ELR (cell line): ENCODE results near the gene OPCML.

Experiments used
- DNase-seq: peaks from one replicate; pipeline ENCODE4 v3.0.0-alpha.2; 2015; ENCODE audit warnings: low read depth

Gene OPCML

DNA sequence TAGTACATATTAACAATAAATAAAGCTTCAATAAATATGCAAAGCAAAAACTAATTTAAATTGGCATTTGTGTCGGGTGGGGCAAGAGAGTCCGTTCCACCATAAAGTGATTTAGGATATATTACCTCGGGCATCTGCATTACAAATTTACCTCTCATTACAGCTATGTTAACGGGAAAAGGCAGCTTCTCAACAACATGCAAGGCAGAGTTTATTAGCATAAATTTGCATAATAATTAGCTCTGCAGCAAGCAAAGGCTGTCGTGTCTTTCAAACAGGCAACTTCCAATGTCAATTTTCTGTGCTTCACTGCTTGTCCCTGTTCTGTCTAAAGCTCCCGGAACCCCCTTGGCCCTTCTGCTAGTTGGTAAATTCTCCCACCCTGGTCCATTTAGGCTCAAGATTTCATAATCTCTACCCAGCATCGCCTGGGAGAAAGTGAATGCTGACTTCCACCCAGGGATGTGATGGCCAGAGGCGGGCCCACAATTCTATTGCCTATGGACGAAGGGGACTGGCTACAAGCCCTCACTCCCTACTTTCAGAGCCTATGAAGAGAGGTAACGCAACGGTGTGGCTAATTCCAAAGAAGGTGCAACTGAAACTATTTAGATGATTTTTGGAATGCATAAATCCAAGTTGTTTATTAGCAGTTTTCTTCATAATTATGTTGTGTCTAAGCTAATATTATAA, 462.1 kb downstream of the OPCML start:
- DNase-seq: no peak

DNA sequence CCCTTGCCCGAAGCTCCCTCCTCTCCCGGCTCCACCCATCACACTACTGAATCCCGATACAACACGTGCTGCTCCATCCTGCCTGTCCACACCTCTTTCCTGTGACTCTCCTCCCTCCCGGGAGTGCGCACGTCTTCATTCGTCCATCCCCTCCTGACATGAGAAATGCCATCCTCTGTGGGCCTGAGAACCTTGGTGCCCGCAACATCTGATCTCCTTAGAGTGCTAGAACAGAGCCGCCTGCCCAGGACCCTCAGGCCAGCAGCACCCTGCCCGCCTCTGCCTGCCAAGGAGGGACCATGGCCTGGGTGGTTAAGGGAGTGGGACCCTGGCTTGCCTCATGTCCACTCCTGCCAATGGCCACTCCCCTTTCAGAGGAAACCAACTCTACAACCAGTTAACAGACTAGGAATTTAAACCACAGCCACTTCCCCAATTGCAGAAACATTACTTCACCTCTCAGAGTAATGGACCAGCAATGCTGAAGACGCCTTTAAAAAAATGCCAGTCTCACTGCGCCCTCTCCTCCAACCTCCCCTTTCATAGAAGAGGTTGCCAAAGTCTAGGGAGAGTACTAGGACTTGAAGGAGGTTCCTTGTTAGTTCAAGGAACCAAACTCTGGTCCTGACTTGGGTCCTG, 466.3 kb downstream of the OPCML start:
- peak; percentile 31 for DNase-seq

GRCh38 chr11:133064961-133065360, 467.3 kb downstream of the OPCML start:
- no peak for DNase-seq

- DNase-seq: peak; percentile 67
Measured at GRCh38 chr11:133064152-133064877, 468.0 kb downstream of the OPCML start.

GRCh38 chr11:133058501-133058900, 473.8 kb downstream of the OPCML start:
- no peak for DNase-seq

GRCh38 chr11:133053124-133053776, 479.1 kb downstream of the OPCML start:
- no peak for DNase-seq

GRCh38 chr11:133052537-133052936, 479.8 kb downstream of the OPCML start:
- no peak for DNase-seq

- DNase-seq: no peak
Measured at GRCh38 chr11:133049244-133050019, 482.9 kb downstream of the OPCML start.

- no peak for DNase-seq
Measured at GRCh38 chr11:133048270-133048669, 484.0 kb downstream of the OPCML start.

DNA sequence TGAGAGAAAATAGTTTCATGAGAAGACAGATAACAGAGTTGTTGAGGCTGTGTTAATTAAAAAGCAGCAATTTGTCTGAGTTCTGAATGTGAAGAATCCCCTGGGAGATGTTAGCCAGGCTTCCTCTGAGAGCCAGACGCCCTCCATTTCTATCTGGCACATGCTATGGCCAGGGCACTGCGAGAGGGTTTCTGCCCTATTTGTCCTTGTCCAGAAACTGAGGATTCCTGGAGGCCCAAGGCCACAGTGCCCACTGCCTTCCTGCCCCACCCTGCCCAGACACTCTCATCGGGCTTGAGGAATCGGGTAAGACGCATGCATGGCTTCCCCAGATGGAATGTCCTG, 484.6 kb downstream of the OPCML start:
- no peak for DNase-seq

- DNase-seq: no peak
Measured at GRCh38 chr11:133047036-133047770, 485.1 kb downstream of the OPCML start.

DNA sequence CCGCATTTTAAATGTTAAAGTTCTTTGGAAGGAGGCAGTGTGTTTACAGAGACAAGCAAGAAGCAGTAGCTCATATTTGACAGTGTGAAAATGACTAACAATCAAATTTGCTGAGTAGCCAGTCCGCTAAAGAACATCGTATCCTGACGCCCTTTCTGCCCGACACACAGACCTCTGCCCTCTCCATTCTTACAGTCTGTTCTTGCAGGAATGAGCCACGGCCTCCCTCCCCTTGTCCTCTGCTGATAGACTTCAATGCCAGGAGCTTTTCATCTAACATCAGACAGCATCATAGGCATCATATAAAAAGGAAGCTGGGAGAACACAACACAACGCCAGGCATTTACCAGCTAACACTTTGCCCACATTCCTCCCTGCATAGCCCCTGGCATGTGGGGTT, 486.0 kb downstream of the OPCML start:
- DNase-seq: no peak

GRCh38 chr11:133041928-133042882, 490.1 kb downstream of the OPCML start:
- no peak for DNase-seq

DNA sequence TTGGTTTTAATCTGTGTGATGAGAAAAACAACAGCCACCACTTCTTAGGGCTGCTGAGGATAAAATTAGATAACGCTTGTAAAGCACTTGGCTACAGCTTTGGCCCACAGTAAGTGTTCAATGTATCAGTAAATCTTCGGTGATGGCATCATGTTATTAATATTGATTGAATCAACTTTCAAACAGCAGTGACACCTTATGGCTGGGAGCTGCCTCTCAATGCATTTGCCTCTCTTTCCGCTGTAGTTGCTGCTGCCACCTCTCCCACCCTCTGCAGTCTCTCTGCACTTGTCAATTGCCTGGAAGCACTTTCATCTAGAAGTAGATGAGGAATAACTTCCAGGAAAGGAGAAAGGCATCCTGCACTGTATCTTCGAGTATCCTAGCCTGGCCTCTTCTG, 491.1 kb downstream of the OPCML start:
- DNase-seq: peak; percentile 2

DNA sequence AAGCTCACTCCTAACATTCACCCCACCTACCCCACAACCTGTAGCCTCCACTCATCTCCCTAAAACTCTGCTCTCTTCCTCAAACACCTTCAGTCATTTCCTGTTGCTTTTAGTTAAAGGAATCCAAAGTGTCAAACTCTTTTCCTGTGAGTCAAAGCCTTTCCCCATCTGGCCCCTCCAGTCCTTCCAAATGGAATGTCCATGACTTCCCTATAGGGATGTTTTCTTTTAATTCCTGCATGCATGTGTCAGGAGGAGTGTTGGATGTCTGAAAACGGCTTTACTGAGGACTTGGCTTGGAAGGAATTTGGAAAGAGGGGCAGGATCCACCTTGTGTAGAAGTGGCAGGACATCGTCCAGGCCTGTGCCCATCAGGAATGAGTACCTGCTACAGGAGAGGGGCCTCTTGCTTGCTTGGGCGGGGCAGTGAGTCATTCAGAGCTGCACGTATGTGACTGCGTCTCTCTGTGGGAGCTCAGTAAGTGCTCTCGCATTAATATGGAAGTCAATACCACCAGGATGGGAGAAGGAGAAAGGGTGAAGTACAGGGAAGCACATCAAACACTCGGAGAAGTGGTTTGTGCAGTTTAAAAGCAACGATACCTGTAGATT, 491.9 kb downstream of the OPCML start:
- peak; percentile 58 for DNase-seq

DNA sequence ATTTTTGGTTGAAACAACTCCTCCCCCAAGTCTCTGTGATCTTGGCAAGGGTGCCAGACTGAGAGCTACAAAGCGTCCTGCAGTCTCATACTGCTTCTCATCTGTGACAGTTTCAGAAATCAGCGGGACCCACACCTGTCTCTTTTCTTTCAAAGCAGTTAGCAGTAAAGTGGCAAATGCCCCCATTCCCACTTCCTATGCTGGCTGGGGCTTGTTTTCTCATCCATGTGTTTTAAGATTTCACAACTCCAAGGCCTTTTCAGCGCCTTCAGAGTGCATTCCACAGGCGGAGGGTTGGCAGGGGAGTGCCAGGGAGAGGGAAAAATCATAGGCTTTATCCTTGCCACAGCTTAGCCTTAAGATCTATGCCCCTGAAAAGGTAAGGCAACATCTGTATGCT, 493.5 kb downstream of the OPCML start:
- DNase-seq: no peak

DNA sequence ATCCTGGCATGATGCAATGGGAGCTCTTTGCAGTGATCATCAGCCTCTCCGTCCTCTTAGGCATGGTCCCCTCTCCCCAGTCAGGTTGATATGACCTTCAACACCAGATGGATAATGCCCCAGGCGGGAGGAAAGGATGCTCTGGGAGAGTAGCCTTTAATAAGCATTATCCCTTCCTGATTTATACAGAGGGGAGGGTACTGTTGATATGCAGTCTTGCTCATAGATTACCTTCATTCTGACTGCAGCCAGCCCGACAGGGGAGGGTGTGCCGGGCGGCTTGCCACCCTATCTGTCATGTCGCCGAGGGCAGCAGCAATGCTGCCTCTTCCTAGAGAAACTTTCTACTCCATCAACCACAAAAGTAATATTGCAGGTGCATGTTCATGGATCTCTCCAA, 497.4 kb downstream of the OPCML start:
- DNase-seq: no peak

DNA sequence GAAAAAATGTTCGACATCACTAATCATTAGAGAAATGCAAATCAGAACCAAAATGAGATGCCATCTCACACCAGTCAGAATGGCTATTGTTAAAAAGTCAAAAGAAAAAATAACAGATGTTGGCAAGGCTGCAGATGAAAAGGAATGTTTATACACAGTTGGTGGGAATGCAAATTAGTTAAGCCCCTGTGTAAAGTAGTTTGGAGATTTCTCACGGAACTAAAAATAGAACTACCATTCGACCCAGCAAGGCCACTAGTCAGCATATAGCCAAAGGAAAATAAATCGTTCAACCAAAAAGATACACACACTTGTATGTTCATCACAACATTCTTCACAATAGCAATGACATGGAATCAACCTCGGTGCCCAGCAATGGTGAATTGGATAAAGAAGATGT, 503.2 kb downstream of the OPCML start:
- no peak for DNase-seq

- DNase-seq: no peak
Measured at GRCh38 chr11:133026952-133027351, 505.3 kb downstream of the OPCML start.

GRCh38 chr11:133024301-133024700, 508.0 kb downstream of the OPCML start:
- no peak for DNase-seq
